ENCODE measurements around the gene ACACB. TPM values are rescaled to one million over a fixed set of nuclear protein-coding genes. Genes with fewer than 3 reads are reported as not detected.

ACACB gene
- total RNA-seq, 1 donor from 2014 or later = 6.3 TPM

- TF ChIP-seq, protein P1, sequence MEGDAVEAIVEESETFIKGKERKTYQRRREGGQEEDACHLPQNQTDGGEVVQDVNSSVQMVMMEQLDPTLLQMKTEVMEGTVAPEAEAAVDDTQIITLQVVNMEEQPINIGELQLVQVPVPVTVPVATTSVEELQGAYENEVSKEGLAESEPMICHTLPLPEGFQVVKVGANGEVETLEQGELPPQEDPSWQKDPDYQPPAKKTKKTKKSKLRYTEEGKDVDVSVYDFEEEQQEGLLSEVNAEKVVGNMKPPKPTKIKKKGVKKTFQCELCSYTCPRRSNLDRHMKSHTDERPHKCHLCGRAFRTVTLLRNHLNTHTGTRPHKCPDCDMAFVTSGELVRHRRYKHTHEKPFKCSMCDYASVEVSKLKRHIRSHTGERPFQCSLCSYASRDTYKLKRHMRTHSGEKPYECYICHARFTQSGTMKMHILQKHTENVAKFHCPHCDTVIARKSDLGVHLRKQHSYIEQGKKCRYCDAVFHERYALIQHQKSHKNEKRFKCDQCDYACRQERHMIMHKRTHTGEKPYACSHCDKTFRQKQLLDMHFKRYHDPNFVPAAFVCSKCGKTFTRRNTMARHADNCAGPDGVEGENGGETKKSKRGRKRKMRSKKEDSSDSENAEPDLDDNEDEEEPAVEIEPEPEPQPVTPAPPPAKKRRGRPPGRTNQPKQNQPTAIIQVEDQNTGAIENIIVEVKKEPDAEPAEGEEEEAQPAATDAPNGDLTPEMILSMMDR (IDR thresholded peaks at IDR 0.05) = no peak
- Mint-ChIP-seq H3K9me3 (no peaks in the 10 kb centered on the region), H3K27me3 (no peaks in the 10 kb centered on the region), H3K27ac (no peak overlapping the region), H3K36me3 (ENCODE audit: low read depth) (peaks cover 28% of the 10 kb centered on the region), H3K4me3 (no peak overlapping the region), H3K4me1 (no peaks in the 10 kb centered on the region)
- intact Hi-C loops (cut with micrococcal nuclease) = no loop called here
- no peak for DNase-seq
- ATAC-seq (ENCODE audit: low read depth) = no peak
- CTCF ChIA-PET = no interaction called here
- POLR2A ChIA-PET = no interaction called here
These were observed 117.6 kb downstream of the ACACB start for GRCh38 chr12:109234012-109234411.

DNA sequence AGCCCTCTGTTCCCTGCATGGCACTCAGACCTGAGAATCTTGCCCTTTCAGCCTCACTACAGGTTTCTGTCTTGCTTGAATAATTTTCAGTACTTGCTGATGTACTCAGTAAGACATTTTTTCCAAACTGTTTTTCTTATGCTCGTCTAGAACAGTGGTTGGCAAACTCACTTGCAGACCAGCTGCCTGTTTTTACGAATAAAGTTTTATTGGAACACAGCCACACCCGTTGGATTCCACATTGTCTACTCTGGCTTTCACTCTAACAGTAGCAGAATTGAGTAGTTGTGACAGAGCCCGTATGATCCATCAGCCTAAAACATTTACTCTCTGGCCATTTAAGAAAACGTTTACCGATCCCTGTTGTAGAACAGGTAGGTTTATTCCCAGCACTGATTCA lies 119.9 kb downstream of the ACACB start:
- intact Hi-C loops (cut with micrococcal nuclease) = no loop called here
- CTCF ChIA-PET = no interaction called here

DNA sequence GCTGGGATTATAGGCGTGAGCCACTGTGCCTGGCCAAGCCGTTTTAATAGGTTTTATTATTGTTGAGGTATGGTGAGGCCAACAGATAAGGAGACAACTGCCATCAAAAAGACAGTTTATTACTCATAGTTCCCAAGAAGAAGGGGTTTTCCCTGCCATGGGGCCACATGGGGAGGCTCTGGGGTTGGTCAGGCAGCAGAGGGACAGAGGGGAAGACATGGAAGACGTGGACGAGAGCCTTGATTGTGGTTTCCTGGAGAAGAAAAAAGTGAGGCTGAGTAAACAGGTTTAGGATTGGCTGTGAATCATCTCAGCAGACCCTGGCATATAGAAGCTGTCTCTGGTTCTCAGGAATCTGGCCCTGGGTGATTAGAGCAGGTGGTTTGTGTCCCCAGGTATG lies 122.8 kb downstream of the ACACB start:
- Mint-ChIP-seq H3K36me3 (ENCODE audit: low read depth) (peaks cover 35% of the 10 kb centered on the region), H3K4me1 (no peaks in the 10 kb centered on the region), H3K27me3 (no peaks in the 10 kb centered on the region), H3K4me3 (no peak overlapping the region), H3K27ac (no peak overlapping the region), H3K9me3 (no peaks in the 10 kb centered on the region)
- ATAC-seq (ENCODE audit: low read depth) = no peak
- ChIA-PET POLR2A (no interaction called here), CTCF (no interaction called here)
- intact Hi-C loops (cut with micrococcal nuclease) = no loop called here
- TF ChIP-seq, protein P1 (IDR thresholded peaks at IDR 0.05) = no peak
- DNase-seq = no peak

More for the DNA sequence above, 119.9 kb downstream of the ACACB start:
- no peak overlapping the region for H3K27ac Mint-ChIP-seq
- POLR2A ChIA-PET = no interaction called here
- TF ChIP-seq, protein P1 (IDR thresholded peaks at IDR 0.05) = no peak
- no peak for ATAC-seq (ENCODE audit: low read depth)
- H3K4me3 Mint-ChIP-seq = no peak overlapping the region
- H3K9me3 Mint-ChIP-seq = no peaks in the 10 kb centered on the region
- no peak for DNase-seq
- H3K27me3 Mint-ChIP-seq = no peaks in the 10 kb centered on the region
- H3K4me1 Mint-ChIP-seq = no peaks in the 10 kb centered on the region
- H3K36me3 Mint-ChIP-seq (ENCODE audit: low read depth) = peaks cover 32% of the 10 kb centered on the region

- DNase-seq (no peak), ATAC-seq (ENCODE audit: low read depth) (no peak)
- Mint-ChIP-seq H3K4me3 (no peak overlapping the region), H3K27ac (no peak overlapping the region), H3K9me3 (no peaks in the 10 kb centered on the region), H3K27me3 (no peaks in the 10 kb centered on the region), H3K4me1 (no peaks in the 10 kb centered on the region), H3K36me3 (ENCODE audit: low read depth) (peaks cover 35% of the 10 kb centered on the region)
- intact Hi-C loops (cut with micrococcal nuclease) = no loop called here
- CTCF ChIA-PET = no interaction called here
- TF ChIP-seq, protein P1 (IDR thresholded peaks at IDR 0.05) = no peak
- POLR2A ChIA-PET = no interaction called here
These were observed 123.3 kb downstream of the ACACB start for GRCh38 chr12:109239691-109240090.

DNA sequence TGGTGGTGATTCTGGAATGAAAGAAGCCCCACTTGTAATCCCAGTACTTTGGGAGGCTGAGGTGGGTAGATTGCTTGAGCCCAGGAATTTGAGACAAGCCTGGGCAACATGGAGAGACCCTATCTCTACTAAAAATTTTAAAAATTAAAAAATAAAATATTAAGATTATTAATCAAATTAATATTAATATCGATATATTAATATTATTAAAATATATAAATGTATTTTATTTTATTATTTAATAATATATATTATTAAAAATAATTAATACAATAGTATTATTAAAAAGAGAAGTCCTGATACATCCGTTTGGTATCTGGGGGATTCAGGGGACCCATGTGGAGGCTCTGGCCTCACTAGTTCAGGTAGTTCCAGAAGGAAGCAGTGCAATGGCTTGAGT lies 124.0 kb downstream of the ACACB start:
- intact Hi-C loops (cut with micrococcal nuclease) = no loop called here
- ATAC-seq (ENCODE audit: low read depth) (no peak), DNase-seq (no peak)
- no peaks in the 10 kb centered on the region for H3K27me3 Mint-ChIP-seq
- TF ChIP-seq, protein P1 (IDR thresholded peaks at IDR 0.05) = no peak
- no peaks in the 10 kb centered on the region for H3K4me1 Mint-ChIP-seq
- H3K9me3 Mint-ChIP-seq = no peaks in the 10 kb centered on the region
- peaks cover 32% of the 10 kb centered on the region for H3K36me3 Mint-ChIP-seq (ENCODE audit: low read depth)
- H3K4me3 Mint-ChIP-seq = no peak overlapping the region
- ChIA-PET CTCF (no interaction called here), POLR2A (no interaction called here)
- H3K27ac Mint-ChIP-seq = no peak overlapping the region
